K562 (cell line): Measurements from ENCODE around the gene PTBP3. TPM values are rescaled to one million over a fixed set of nuclear protein-coding genes. Genes with fewer than 3 reads are reported as not detected.

Experiments used
- GTF2A2 ChIP-seq: IDR thresholded peaks from 2 replicates; pipeline ENCODE4 v1.6.1; 2016; ENCODE audit warnings: mild to moderate bottlenecking, missing genetic modification characterization, missing compliant biosample characterization
- JUND ChIP-seq, 2 experiments: IDR thresholded peaks; 2 replicates in 1 of 2; 3 replicates in 1 of 2; pipeline ENCODE4 v1.6.1; 2011; ENCODE audit warnings: borderline replicate concordance in 2 of 2, low read depth in 2 of 2, low read length in 2 of 2, improper control_type of control experiment in 1 of 2, missing biosample characterization in 1 of 2, missing genetic modification characterization in 1 of 2, missing genetic modification reagents in 1 of 2
- KHSRP ChIP-seq: fragments of 450-650 bp; IDR thresholded peaks from 2 replicates; pipeline ENCODE4 v1.6.1; 2017
- MIER1 ChIP-seq: fragments of 450-650 bp; IDR thresholded peaks from 2 replicates; pipeline ENCODE4 v1.6.1; 2016; ENCODE audit warnings: antibody characterized with exemption, mild to moderate bottlenecking, low read depth
- MXI1 ChIP-seq: IDR thresholded peaks from 2 replicates; pipeline ENCODE4 v1.6.1; 2011; ENCODE audit warnings: low read depth, mild to moderate bottlenecking, improper control_type of control experiment, low read length
- MYBL2 ChIP-seq, 2 experiments: fragments of 450-650 bp in 1 of 2; sonication (generic) in 1 of 2; formaldehyde crosslinking in 1 of 2; IDR thresholded peaks; 2 replicates each; pipeline versions ENCODE4 v1.6.1 to v1.8.1; 2017 to 2022; ENCODE audit warnings: borderline replicate concordance in 1 of 2, inconsistent platforms in 1 of 2, low read depth in 1 of 2, mild to moderate bottlenecking in 1 of 2, missing genetic modification reagents in 1 of 2, moderate library complexity in 1 of 2
- NFATC3 ChIP-seq: fragments of 450-650 bp; IDR thresholded peaks from 2 replicates; pipeline ENCODE4 v1.6.1; 2017; ENCODE audit warnings: mild to moderate bottlenecking
- PTTG1 ChIP-seq: fragments of 450-650 bp; IDR thresholded peaks from 2 replicates; pipeline ENCODE4 v1.6.1; 2016; ENCODE audit warnings: low read depth, mild to moderate bottlenecking, missing genetic modification characterization, missing compliant biosample characterization
- RBM22 ChIP-seq: fragments of 200-400 bp; formaldehyde crosslinking; IDR thresholded peaks from 2 replicates; pipeline ENCODE4 v1.6.1; 2018; ENCODE audit warnings: low read length, low read depth; ENCODE audit not compliant: poor library complexity, severe bottlenecking
- SOX6 ChIP-seq: fragments of 450-650 bp; IDR thresholded peaks from 2 replicates; pipeline ENCODE4 v1.6.1; 2014; ENCODE audit warnings: mild to moderate bottlenecking
- YY1 ChIP-seq, 3 experiments: IDR thresholded peaks; 2 replicates each; pipeline ENCODE4 v1.6.1; 2011; ENCODE audit warnings: low read length in 2 of 3, mild to moderate bottlenecking in 2 of 3, moderate library complexity in 2 of 3, borderline replicate concordance in 1 of 3, control low read depth in 1 of 3, low read depth in 1 of 3; ENCODE audit not compliant: insufficient read depth in 3 of 3, insufficient replicate concordance in 2 of 3, control insufficient read depth in 1 of 3, insufficient read length in 1 of 3; ENCODE audit errors: extremely low read depth in 1 of 3
- ZNF232 ChIP-seq: sonication (generic); formaldehyde crosslinking; IDR thresholded peaks from 2 replicates; pipeline ENCODE4 v1.8.0; 2022; ENCODE audit warnings: mild to moderate bottlenecking, missing genetic modification reagents
- ZNF354B ChIP-seq: fragments of 250-450 bp; sonication (Bioruptor Pico); IDR thresholded peaks from 2 replicates; pipeline ENCODE4 v1.4.0; 2020
- ZNF583 ChIP-seq: fragments of 250-450 bp; sonication (Bioruptor Pico); IDR thresholded peaks from 2 replicates; pipeline ENCODE4 v1.4.0; 2020
- polyA plus RNA-seq, 8 experiments: library from polyadenylated mRNA; depleted of rRNA in 4 of 8; stranded (reverse) in 5 of 8; unstranded in 3 of 8; fragments of >200 nt; fragmentation: Nextera tagmentation in 2 of 8; fragmentation: Illumina TruSeq in 1 of 8; extraction: Ambion mirVana in 2 of 8; extraction: Trizol in 1 of 8; gene quantifications; 2 replicates each; pipeline versions ENCODE4 v1.2.1 to v1.2.3, GENCODE V29; 2011 to 2014; ENCODE audit warnings: inconsistent platforms in 1 of 8, missing spikeins in 1 of 8
- total RNA-seq, 7 experiments: library from RNA; depleted of rRNA in 6 of 7; stranded (reverse); fragments of >200 nt in 6 of 7; fragmentation: Illumina TruSeq in 2 of 7; extraction: Trizol in 2 of 7; gene quantifications; 2 replicates each; pipeline versions ENCODE4 v1.2.1 to v1.2.3, GENCODE V29; 2011 to 2021; ENCODE audit warnings: low replicate concordance in 1 of 7
- TF ChIP-seq, protein P1 (sequence below): fragments of 450-650 bp; IDR thresholded peaks from 2 replicates; pipeline ENCODE4 v1.6.1; 2016; ENCODE audit warnings: missing biosample characterization, missing genetic modification characterization
- TF ChIP-seq, protein P2 (sequence below): fragments of 450-650 bp; IDR thresholded peaks from 2 replicates; pipeline ENCODE4 v1.6.1; 2016; ENCODE audit warnings: low read depth, mild to moderate bottlenecking, moderate library complexity
- TF ChIP-seq, protein P3 (sequence below): sonication (generic); formaldehyde crosslinking; IDR thresholded peaks from 2 replicates; pipeline ENCODE4 v1.8.0; 2022; ENCODE audit warnings: mild to moderate bottlenecking, low read depth, missing genetic modification reagents
- TF ChIP-seq, protein P4 (sequence below), 3 experiments: IDR thresholded peaks in 2 of 3; conservative IDR thresholded peaks in 1 of 3; 2 replicates each; pipeline ENCODE4 v1.5.1; 2011 to 2012; ENCODE audit warnings: low read length in 3 of 3, mild to moderate bottlenecking in 3 of 3, control low read depth in 2 of 3, improper control_type of control experiment in 1 of 3, inconsistent platforms in 1 of 3, low read depth in 1 of 3, mixed read lengths in 1 of 3, moderate library complexity in 1 of 3; ENCODE audit not compliant: insufficient read depth in 2 of 3
- TF ChIP-seq, protein P5 (sequence below): fragments of 450-650 bp; IDR thresholded peaks from one replicate; pipeline ENCODE4 v1.6.1; 2018; ENCODE audit warnings: mild to moderate bottlenecking, moderate library complexity; ENCODE audit not compliant: partially characterized antibody

The PTBP3 gene
- total and polyA plus RNA-seq, 9 of the 15 experiments (the other 6 are each of a cell fraction or from before 2014, with no cell fraction given) = 22.4 to 132 (median 68.0) TPM

DNA sequence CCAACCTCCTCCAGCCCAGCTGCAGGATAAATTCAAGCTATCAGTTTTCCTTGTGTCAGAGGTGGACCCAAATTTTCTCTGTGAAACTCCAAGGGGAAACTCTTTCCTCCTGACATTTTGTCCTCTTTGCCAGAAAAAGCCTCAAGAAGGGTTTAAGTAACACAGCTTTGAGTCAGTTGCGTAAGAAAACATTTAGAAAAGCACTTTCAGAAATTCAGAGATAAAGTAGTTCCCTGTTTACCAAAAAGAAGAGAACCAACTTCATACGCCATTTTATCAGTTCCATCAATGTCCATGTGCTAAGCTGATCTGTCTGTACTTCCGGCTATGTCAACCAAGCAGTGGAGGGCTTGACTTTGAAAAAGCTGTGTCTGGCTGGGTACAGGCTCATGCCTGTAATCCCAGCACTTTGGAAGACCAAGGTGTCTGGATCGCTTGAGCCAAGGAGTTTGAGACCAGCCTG lies 138.4 kb downstream of the PTBP3 start (continued):
- TF ChIP-seq, protein P1, sequence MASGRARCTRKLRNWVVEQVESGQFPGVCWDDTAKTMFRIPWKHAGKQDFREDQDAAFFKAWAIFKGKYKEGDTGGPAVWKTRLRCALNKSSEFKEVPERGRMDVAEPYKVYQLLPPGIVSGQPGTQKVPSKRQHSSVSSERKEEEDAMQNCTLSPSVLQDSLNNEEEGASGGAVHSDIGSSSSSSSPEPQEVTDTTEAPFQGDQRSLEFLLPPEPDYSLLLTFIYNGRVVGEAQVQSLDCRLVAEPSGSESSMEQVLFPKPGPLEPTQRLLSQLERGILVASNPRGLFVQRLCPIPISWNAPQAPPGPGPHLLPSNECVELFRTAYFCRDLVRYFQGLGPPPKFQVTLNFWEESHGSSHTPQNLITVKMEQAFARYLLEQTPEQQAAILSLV (tag) = no peak
- TF ChIP-seq, protein P2, sequence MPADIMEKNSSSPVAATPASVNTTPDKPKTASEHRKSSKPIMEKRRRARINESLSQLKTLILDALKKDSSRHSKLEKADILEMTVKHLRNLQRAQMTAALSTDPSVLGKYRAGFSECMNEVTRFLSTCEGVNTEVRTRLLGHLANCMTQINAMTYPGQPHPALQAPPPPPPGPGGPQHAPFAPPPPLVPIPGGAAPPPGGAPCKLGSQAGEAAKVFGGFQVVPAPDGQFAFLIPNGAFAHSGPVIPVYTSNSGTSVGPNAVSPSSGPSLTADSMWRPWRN = no peak
- TF ChIP-seq PTTG1 (tag) (peak; percentile 31; the same call in 1 of the 2 replicates), RBM22 (no peak), YY1 (IDR thresholded peaks at IDR 0.05; ENCODE audit: borderline replicate concordance in 1 of 3, control insufficient read depth in 1 of 3, extremely low read depth in 1 of 3, insufficient read depth in 3 of 3, insufficient read length in 1 of 3, insufficient replicate concordance in 2 of 3, low read depth in 1 of 3, low read length in 2 of 3) (peak in 1 of 3 experiments; percentile 22), MIER1 (no peak), ZNF232 (CRISPR knock-in tag) (no peak), JUND (IDR thresholded peaks at IDR 0.05; ENCODE audit: borderline replicate concordance, low read depth, low read length) (no peak), JUND (tag; IDR thresholded peaks at IDR 0.05; ENCODE audit: borderline replicate concordance, low read depth, low read length) (no peak), NFATC3 (no peak), ZNF354B (CRISPR knock-in tag) (no peak), ZNF583 (CRISPR knock-in tag) (no peak), MYBL2 (IDR thresholded peaks at IDR 0.05; ENCODE audit: low read depth) (no peak), MYBL2 (CRISPR knock-in tag; IDR thresholded peaks at IDR 0.05; ENCODE audit: borderline replicate concordance) (no peak), KHSRP (no peak), MXI1 (no peak), GTF2A2 (tag) (peak; percentile 65; the same call in 1 of the 2 replicates), SOX6 (no peak)
- TF ChIP-seq, protein P3, sequence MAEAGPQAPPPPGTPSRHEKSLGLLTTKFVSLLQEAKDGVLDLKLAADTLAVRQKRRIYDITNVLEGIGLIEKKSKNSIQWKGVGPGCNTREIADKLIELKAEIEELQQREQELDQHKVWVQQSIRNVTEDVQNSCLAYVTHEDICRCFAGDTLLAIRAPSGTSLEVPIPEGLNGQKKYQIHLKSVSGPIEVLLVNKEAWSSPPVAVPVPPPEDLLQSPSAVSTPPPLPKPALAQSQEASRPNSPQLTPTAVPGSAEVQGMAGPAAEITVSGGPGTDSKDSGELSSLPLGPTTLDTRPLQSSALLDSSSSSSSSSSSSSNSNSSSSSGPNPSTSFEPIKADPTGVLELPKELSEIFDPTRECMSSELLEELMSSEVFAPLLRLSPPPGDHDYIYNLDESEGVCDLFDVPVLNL (CRISPR knock-in tag) = no peak
- TF ChIP-seq, protein P4, sequence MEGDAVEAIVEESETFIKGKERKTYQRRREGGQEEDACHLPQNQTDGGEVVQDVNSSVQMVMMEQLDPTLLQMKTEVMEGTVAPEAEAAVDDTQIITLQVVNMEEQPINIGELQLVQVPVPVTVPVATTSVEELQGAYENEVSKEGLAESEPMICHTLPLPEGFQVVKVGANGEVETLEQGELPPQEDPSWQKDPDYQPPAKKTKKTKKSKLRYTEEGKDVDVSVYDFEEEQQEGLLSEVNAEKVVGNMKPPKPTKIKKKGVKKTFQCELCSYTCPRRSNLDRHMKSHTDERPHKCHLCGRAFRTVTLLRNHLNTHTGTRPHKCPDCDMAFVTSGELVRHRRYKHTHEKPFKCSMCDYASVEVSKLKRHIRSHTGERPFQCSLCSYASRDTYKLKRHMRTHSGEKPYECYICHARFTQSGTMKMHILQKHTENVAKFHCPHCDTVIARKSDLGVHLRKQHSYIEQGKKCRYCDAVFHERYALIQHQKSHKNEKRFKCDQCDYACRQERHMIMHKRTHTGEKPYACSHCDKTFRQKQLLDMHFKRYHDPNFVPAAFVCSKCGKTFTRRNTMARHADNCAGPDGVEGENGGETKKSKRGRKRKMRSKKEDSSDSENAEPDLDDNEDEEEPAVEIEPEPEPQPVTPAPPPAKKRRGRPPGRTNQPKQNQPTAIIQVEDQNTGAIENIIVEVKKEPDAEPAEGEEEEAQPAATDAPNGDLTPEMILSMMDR (IDR thresholded peaks at IDR 0.05 in 2 of 3, conservative IDR thresholded peaks at IDR 0.05 in 1 of 3; ENCODE audit: insufficient read depth in 2 of 3, low read depth in 1 of 3, low read length in 3 of 3) = no peak
- TF ChIP-seq, protein P5, sequence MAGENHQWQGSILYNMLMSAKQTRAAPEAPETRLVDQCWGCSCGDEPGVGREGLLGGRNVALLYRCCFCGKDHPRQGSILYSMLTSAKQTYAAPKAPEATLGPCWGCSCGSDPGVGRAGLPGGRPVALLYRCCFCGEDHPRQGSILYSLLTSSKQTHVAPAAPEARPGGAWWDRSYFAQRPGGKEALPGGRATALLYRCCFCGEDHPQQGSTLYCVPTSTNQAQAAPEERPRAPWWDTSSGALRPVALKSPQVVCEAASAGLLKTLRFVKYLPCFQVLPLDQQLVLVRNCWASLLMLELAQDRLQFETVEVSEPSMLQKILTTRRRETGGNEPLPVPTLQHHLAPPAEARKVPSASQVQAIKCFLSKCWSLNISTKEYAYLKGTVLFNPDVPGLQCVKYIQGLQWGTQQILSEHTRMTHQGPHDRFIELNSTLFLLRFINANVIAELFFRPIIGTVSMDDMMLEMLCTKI = no peak
